Measurements from ENCODE around the gene OR2T10.
"Not testable (repeated sequence)": the region's sequence is repeated elsewhere in the genome, so short reads cannot be mapped to it uniquely, and the experiment has no call there.

Gene OR2T10

GRCh38 chr1:248592655-248593054, 4.8 kb downstream of the OR2T10 start:
- no peak for DNase-seq

GRCh38 chr1:248590055-248590454, 7.4 kb downstream of the OR2T10 start:
- DNase-seq = no peak

GRCh38 chr1:248589334-248589733, 8.2 kb downstream of the OR2T10 start:
- DNase-seq = no peak

GRCh38 chr1:248585266-248585665, 12.2 kb downstream of the OR2T10 start:
- DNase-seq = no peak

GRCh38 chr1:248576260-248576980, 21.1 kb downstream of the OR2T10 start:
- DNase-seq = no peak

- not testable (repeated sequence) for DNase-seq
These were observed 22.8 kb downstream of the OR2T10 start, which contains the start of gene OR2T34 for GRCh38 chr1:248574657-248575056. Gene OR2T34 (minus strand): TSS chr1:248574757. CDS start chr1:248574757, 0 bp downstream.

- not testable (repeated sequence) for DNase-seq
These were observed 23.6 kb downstream of the OR2T10 start for GRCh38 chr1:248573856-248574255.

GRCh38 chr1:248572049-248572448, 25.5 kb downstream of the OR2T10 start:
- DNase-seq = not testable (repeated sequence)

GRCh38 chr1:248570811-248571210, 26.7 kb downstream of the OR2T10 start:
- DNase-seq = not testable (repeated sequence)

GRCh38 chr1:248569049-248569448, 28.5 kb downstream of the OR2T10 start:
- not testable (repeated sequence) for DNase-seq

- not testable (repeated sequence) for DNase-seq
These were observed 31.7 kb downstream of the OR2T10 start for GRCh38 chr1:248565530-248566373.

GRCh38 chr1:248562672-248563071, 34.8 kb downstream of the OR2T10 start, which contains the start of gene OR2T29:
Gene OR2T29 (minus strand): TSS chr1:248562772. CDS start chr1:248559491, 3,281 bp downstream.
- not testable (repeated sequence) for DNase-seq

- not testable (repeated sequence) for DNase-seq
These were observed 46.5 kb downstream of the OR2T10 start for GRCh38 chr1:248551027-248551426.

GRCh38 chr1:248547383-248547782, 50.1 kb downstream of the OR2T10 start:
- DNase-seq = not testable (repeated sequence)

Data from stimulated activated CD4-positive, alpha-beta T cell treated with anti-CD3 and anti-CD28 coated beads, Interleukin-15, amount 100 ng/mL, for 24 hours (primary cell).